ELR (cell line): ENCODE measurements around the gene TRANK1.
"Not testable (repeated sequence)": the region's sequence is repeated elsewhere in the genome, so short reads cannot be mapped to it uniquely, and the experiment has no call there.

Experiments used
- DNase-seq: peaks from one replicate; pipeline ENCODE4 v3.0.0-alpha.2; 2015; ENCODE audit warnings: low read depth

TRANK1 gene

GRCh38 chr3:36892457-36893136 lies 52.3 kb downstream of the TRANK1 start:
- no peak for DNase-seq

GRCh38 chr3:36891701-36892160 lies 53.1 kb downstream of the TRANK1 start:
- no peak for DNase-seq

GRCh38 chr3:36891097-36891496 lies 53.8 kb downstream of the TRANK1 start:
- DNase-seq: not testable (repeated sequence)

GRCh38 chr3:36890261-36890660 lies 54.6 kb downstream of the TRANK1 start:
- DNase-seq: no peak

GRCh38 chr3:36881735-36882134 lies 63.1 kb downstream of the TRANK1 start:
- DNase-seq: no peak

- DNase-seq: not testable (repeated sequence)
Observed at GRCh38 chr3:36879842-36880241, 65.0 kb downstream of the TRANK1 start.

GRCh38 chr3:36877930-36878685 lies 66.7 kb downstream of the TRANK1 start:
- DNase-seq: no peak

- no peak for DNase-seq
Observed at GRCh38 chr3:36876181-36876936, 68.5 kb downstream of the TRANK1 start.

- DNase-seq: no peak
Observed at GRCh38 chr3:36875397-36875796, 69.5 kb downstream of the TRANK1 start.

GRCh38 chr3:36874424-36874823 lies 70.4 kb downstream of the TRANK1 start:
- no peak for DNase-seq

GRCh38 chr3:36871379-36872126 lies 73.3 kb downstream of the TRANK1 start:
- DNase-seq: no peak

- peak; percentile 64 for DNase-seq
Observed at GRCh38 chr3:36868614-36869436, 76.0 kb downstream of the TRANK1 start.

GRCh38 chr3:36867810-36868209 lies 77.0 kb downstream of the TRANK1 start:
- no peak for DNase-seq

- peak; percentile 47 for DNase-seq
Observed at GRCh38 chr3:36866368-36866767, 78.5 kb downstream of the TRANK1 start.

GRCh38 chr3:36864180-36865053 lies 80.4 kb downstream of the TRANK1 start:
- DNase-seq: no peak

GRCh38 chr3:36862076-36862755 lies 82.6 kb downstream of the TRANK1 start:
- no peak for DNase-seq

GRCh38 chr3:36859494-36859893 lies 85.4 kb downstream of the TRANK1 start:
- DNase-seq: no peak

- DNase-seq: no peak
Observed at GRCh38 chr3:36852071-36852470, 92.8 kb downstream of the TRANK1 start.

- DNase-seq: no peak
Observed at GRCh38 chr3:36850743-36851142, 94.1 kb downstream of the TRANK1 start.

- no peak for DNase-seq
Observed at GRCh38 chr3:36846406-36846805, 98.4 kb downstream of the TRANK1 start.
